A673 (cell line): ENCODE data around the gene TSPAN3. TPM values are rescaled to one million over a fixed set of nuclear protein-coding genes. Genes with fewer than 3 reads are reported as not detected.

Experiments used
- BruUV-seq: library from RNA; stranded (reverse); fragments of 400-500 nt; replicated peaks from 2 replicates; lab custom pipeline; 2021; lab: Mats Ljungman, UMichigan
- CTCF ChIA-PET: fragments of 300-600 bp; sonication (Branson Sonifier 250); formaldehyde crosslinking; loops from one replicate; lab custom pipeline; 2022; ENCODE audit warnings: antibody characterized with exemption; lab: Charles Lee
- POLR2A ChIA-PET: fragments of 300-600 bp; sonication (Branson Sonifier 250); formaldehyde crosslinking; loops from one replicate; lab custom pipeline; 2022; ENCODE audit warnings: antibody characterized with exemption; ENCODE audit not compliant: low non-redundant PET; lab: Charles Lee
- DNase-seq: peaks from one replicate; pipeline ENCODE4 v3.0.0-alpha.2; 2015; ENCODE audit warnings: low spot score
- H3K27ac ChIP-seq: fragments of 200-600 bp; sonication (generic); 2 replicates; pipeline ENCODE4 v1.5.1; 2016; ENCODE audit warnings: mixed run types, low read depth, mild to moderate bottlenecking, mixed read lengths, antibody characterized with exemption, low read length; ENCODE audit not compliant: poor library complexity, severe bottlenecking
- H3K27me3 ChIP-seq: fragments of 200-600 bp; sonication (generic); replicated peaks from 2 replicates; pipeline ENCODE4 v1.6.1; 2017; ENCODE audit warnings: mixed run types, low read depth, mild to moderate bottlenecking, mixed read lengths, antibody characterized with exemption, low read length; ENCODE audit not compliant: insufficient read depth, poor library complexity
- H3K36me3 ChIP-seq: fragments of 200-600 bp; sonication (generic); 2 replicates; pipeline ENCODE4 v1.6.1; 2016; ENCODE audit warnings: mixed run types, mild to moderate bottlenecking, mixed read lengths, antibody characterized with exemption, low read length; ENCODE audit not compliant: insufficient read depth, poor library complexity, severe bottlenecking
- H3K4me1 ChIP-seq: fragments of 200-600 bp; sonication (generic); 2 replicates; pipeline ENCODE4 v1.6.1; 2017; ENCODE audit warnings: mixed run types, mild to moderate bottlenecking, mixed read lengths, antibody characterized with exemption, low read length; ENCODE audit not compliant: insufficient read depth, poor library complexity, severe bottlenecking
- H3K4me3 ChIP-seq: fragments of 200-600 bp; sonication (generic); 2 replicates; pipeline ENCODE4 v1.5.1; 2016; ENCODE audit warnings: low read depth, mixed run types, mild to moderate bottlenecking, mixed read lengths, low read length; ENCODE audit not compliant: poor library complexity, severe bottlenecking
- H3K9me3 ChIP-seq: fragments of 200-600 bp; sonication (generic); 2 replicates; pipeline ENCODE4 v1.6.1; 2016; ENCODE audit warnings: mixed run types, low read depth, mild to moderate bottlenecking, mixed read lengths, antibody characterized with exemption, low read length; ENCODE audit not compliant: poor library complexity, severe bottlenecking
- EZH2 ChIP-seq: fragments of 200-600 bp; sonication (generic); IDR thresholded peaks from 2 replicates; pipeline ENCODE4 v1.6.1; 2017; ENCODE audit warnings: borderline replicate concordance, low read depth, mild to moderate bottlenecking, mixed read lengths, antibody characterized with exemption, low read length; ENCODE audit not compliant: poor library complexity, severe bottlenecking
- intact Hi-C: fragments of 100-400 bp; cut with micrococcal nuclease; formaldehyde crosslinking; loops from one replicate; pipeline ENCODE4 v1.10.0; 2022; ENCODE audit not compliant: unreplicated experiment
- total RNA-seq: library from RNA; stranded (reverse); gene quantifications from 2 replicates; pipeline ENCODE4 v1.2.3, GENCODE V29; 2021
- TF ChIP-seq, protein P1 (sequence below): fragments of 300-800, 200-600 bp; sonication (generic); conservative IDR thresholded peaks from 2 replicates; pipeline ENCODE4 v1.5.1; 2017; ENCODE audit warnings: low read depth, mild to moderate bottlenecking, antibody characterized with exemption, low read length, moderate library complexity, mixed read lengths

The TSPAN3 gene
- total RNA-seq, 1 experiment from 2014 or later, result 224 TPM

GRCh38 chr15:77104155-77104554 lies 33.2 kb upstream of the TSPAN3 start:
- ChIA-PET CTCF (no interaction called here), POLR2A (no interaction called here)
- intact Hi-C loops, result no loop called here
- no peak overlapping the region for H3K27ac ChIP-seq
- no peak for TF ChIP-seq EZH2
- TF ChIP-seq, protein P1, sequence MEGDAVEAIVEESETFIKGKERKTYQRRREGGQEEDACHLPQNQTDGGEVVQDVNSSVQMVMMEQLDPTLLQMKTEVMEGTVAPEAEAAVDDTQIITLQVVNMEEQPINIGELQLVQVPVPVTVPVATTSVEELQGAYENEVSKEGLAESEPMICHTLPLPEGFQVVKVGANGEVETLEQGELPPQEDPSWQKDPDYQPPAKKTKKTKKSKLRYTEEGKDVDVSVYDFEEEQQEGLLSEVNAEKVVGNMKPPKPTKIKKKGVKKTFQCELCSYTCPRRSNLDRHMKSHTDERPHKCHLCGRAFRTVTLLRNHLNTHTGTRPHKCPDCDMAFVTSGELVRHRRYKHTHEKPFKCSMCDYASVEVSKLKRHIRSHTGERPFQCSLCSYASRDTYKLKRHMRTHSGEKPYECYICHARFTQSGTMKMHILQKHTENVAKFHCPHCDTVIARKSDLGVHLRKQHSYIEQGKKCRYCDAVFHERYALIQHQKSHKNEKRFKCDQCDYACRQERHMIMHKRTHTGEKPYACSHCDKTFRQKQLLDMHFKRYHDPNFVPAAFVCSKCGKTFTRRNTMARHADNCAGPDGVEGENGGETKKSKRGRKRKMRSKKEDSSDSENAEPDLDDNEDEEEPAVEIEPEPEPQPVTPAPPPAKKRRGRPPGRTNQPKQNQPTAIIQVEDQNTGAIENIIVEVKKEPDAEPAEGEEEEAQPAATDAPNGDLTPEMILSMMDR, result no peak
- no peak for DNase-seq
- no peaks in the 10 kb centered on the region for H3K36me3 ChIP-seq
- peaks cover 9% of the 10 kb centered on the region for H3K4me1 ChIP-seq
- BruUV-seq, result no TSS peak
- H3K27me3 ChIP-seq, result no peaks in the 10 kb centered on the region
- H3K9me3 ChIP-seq, result no peaks in the 10 kb centered on the region
- H3K4me3 ChIP-seq, result no peak overlapping the region

- H3K27ac ChIP-seq, result no peak overlapping the region
- ChIA-PET POLR2A (no interaction called here), CTCF (no interaction called here)
- peaks cover 6% of the 10 kb centered on the region for H3K4me1 ChIP-seq
- H3K27me3 ChIP-seq, result no peaks in the 10 kb centered on the region
- no peak overlapping the region for H3K4me3 ChIP-seq
- BruUV-seq, result no TSS peak
- no peaks in the 10 kb centered on the region for H3K36me3 ChIP-seq
- DNase-seq, result no peak
- intact Hi-C loops, result no loop called here
- H3K9me3 ChIP-seq, result no peaks in the 10 kb centered on the region
- no peak for TF ChIP-seq EZH2
- TF ChIP-seq, protein P1, result no peak
Measured at GRCh38 chr15:77099741-77100463, 29.0 kb upstream of the TSPAN3 start.

GRCh38 chr15:77098572-77098971 lies 27.7 kb upstream of the TSPAN3 start:
- Histone ChIP-seq H3K27ac (no peak overlapping the region), H3K36me3 (no peaks in the 10 kb centered on the region), H3K27me3 (no peaks in the 10 kb centered on the region), H3K4me1 (peaks cover 6% of the 10 kb centered on the region), H3K9me3 (no peaks in the 10 kb centered on the region), H3K4me3 (no peak overlapping the region)
- DNase-seq, result no peak
- ChIA-PET POLR2A (no interaction called here), CTCF (no interaction called here)
- intact Hi-C loops, result no loop called here
- no peak for TF ChIP-seq EZH2
- no TSS peak for BruUV-seq
